Common myeloid progenitor, CD34-positive (primary cell): ENCODE results near the gene FAM229B.
A peak's percentile ranks its signal among the peaks of the same experiment; 100 is the strongest.
"Not testable (repeated sequence)": the region's sequence is repeated elsewhere in the genome, so short reads cannot be mapped to it uniquely, and the experiment has no call there.

Experiments used
- CTCF ChIA-PET: fragments of 350-600 bp; sonication (Branson Sonifier 250); formaldehyde crosslinking; loops from one replicate; lab custom pipeline; 2021; ENCODE audit warnings: antibody characterized with exemption; lab: Charles Lee
- POLR2A ChIA-PET: fragments of 350-600 bp; sonication (Branson Sonifier 250); formaldehyde crosslinking; loops from one replicate; lab custom pipeline; 2021; ENCODE audit warnings: antibody characterized with exemption; lab: Charles Lee
- DNase-seq, 3 donors: peaks; one replicate each; pipeline versions ENCODE4 v3.0.0 to v3.0.0-alpha.2; 2013
- H3K27ac ChIP-seq, 2 experiments: 1 replicate in 1 of 2; 2 replicates in 1 of 2; pipeline ENCODE4 v1.7.0; 2013; ENCODE audit warnings: inconsistent platforms in 2 of 2, low read length in 2 of 2, mild to moderate bottlenecking in 2 of 2, low read depth in 1 of 2, moderate library complexity in 1 of 2; ENCODE audit not compliant: severe bottlenecking in 2 of 2, insufficient read depth in 1 of 2, poor library complexity in 1 of 2
- H3K27me3 ChIP-seq, 5 experiments: replicated peaks in 2 of 5; 1 replicate in 3 of 5; 2 replicates in 2 of 5; pipeline versions ENCODE4 v1.6.1 to v1.7.0; 2013; ENCODE audit warnings: low read length in 4 of 5, mild to moderate bottlenecking in 2 of 5, moderate library complexity in 2 of 5, inconsistent platforms in 1 of 5; ENCODE audit not compliant: insufficient read depth in 5 of 5, control insufficient read depth in 4 of 5
- H3K36me3 ChIP-seq, 4 experiments: 1 replicate in 2 of 4; 2 replicates in 2 of 4; pipeline versions ENCODE4 v1.6.1 to v1.7.0; 2013; ENCODE audit warnings: low read length in 3 of 4, control low read depth in 1 of 4, mild to moderate bottlenecking in 1 of 4; ENCODE audit not compliant: control insufficient read depth in 4 of 4, insufficient read depth in 4 of 4
- H3K4me1 ChIP-seq, 4 experiments: 1 replicate in 3 of 4; 2 replicates in 1 of 4; pipeline versions ENCODE4 v1.6.1 to v1.7.1; 2013; ENCODE audit warnings: low read length in 3 of 4, mild to moderate bottlenecking in 3 of 4, control low read depth in 1 of 4, inconsistent platforms in 1 of 4, moderate library complexity in 1 of 4; ENCODE audit not compliant: control insufficient read depth in 4 of 4, insufficient read depth in 4 of 4; ENCODE audit errors: control extremely low read depth in 1 of 4
- H3K4me3 ChIP-seq, 7 experiments: 1 replicate in 4 of 7; 2 replicates in 3 of 7; pipeline versions ENCODE4 v1.5.1 to v1.7.0; 2013; ENCODE audit warnings: mild to moderate bottlenecking in 7 of 7, low read length in 6 of 7, moderate library complexity in 6 of 7, inconsistent platforms in 2 of 7, low read depth in 2 of 7, control low read depth in 1 of 7; ENCODE audit not compliant: insufficient read depth in 4 of 7, control insufficient read depth in 1 of 7; ENCODE audit errors: extremely low read depth in 1 of 7
- H3K9me3 ChIP-seq, 5 experiments: 1 replicate in 4 of 5; 2 replicates in 1 of 5; pipeline versions ENCODE4 v1.6.1 to v1.7.1; 2013; ENCODE audit warnings: low read length in 4 of 5, mild to moderate bottlenecking in 2 of 5, inconsistent platforms in 1 of 5, low read depth in 1 of 5, moderate library complexity in 1 of 5; ENCODE audit not compliant: control insufficient read depth in 4 of 5, insufficient read depth in 2 of 5; ENCODE audit errors: control extremely low read depth in 1 of 5
- WGBS: methylation state at CpG from one replicate; pipeline ENCODE4 v1.1.5; 2013; ENCODE audit not compliant: insufficient coverage; 5-methylcytosine and 5-hydroxymethylcytosine counted together

Gene FAM229B

DNA sequence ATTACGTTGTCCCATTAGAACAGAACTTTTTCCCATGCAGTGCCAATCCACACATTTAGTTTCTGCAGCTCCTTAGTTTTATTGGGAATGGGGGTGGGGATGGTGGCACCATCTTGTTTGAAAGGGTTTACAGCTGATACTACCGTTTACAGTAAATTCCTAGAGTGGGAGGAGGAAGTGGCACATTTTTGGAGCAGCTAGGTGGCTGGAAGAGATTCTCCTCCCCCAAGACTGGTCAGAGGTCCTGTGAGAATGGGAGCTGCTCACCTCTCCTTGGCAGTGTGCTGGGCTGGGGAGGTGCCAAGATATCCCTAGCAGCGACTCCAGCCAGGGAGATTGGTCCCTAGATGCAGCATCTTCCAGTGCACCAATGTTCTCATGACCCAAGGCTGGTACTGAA, 45.9 kb upstream of the FAM229B start:
- Histone ChIP-seq H3K36me3 (no peaks in the 10 kb centered on the region), H3K4me3 (peak overlapping the region in 1 of 7 experiments; percentile 2), H3K27ac (no peak overlapping the region), H3K4me1 (peaks cover 0 to 8% (median 2%) of the 10 kb centered on the region in 4 experiments), H3K9me3 (no peaks in the 10 kb centered on the region), H3K27me3 (no peaks in the 10 kb centered on the region)
- 100% methylated on average over 2 of the region's 3 CpGs for WGBS
- ChIA-PET POLR2A (interaction anchor here (0.6 kb wide), 1 partner anchor 11 kb away, joined by 4 read pairs; no protein-coding TSS in a partner anchor), CTCF (interaction anchor here (0.6 to 10.0 kb wide), 23 partner anchors 9 to 563 kb away, joined by 3 to 107 read pairs (median 4); partner anchors contain the start of genes CCN6, FAM229B and TUBE1)
- no peak for DNase-seq

DNA sequence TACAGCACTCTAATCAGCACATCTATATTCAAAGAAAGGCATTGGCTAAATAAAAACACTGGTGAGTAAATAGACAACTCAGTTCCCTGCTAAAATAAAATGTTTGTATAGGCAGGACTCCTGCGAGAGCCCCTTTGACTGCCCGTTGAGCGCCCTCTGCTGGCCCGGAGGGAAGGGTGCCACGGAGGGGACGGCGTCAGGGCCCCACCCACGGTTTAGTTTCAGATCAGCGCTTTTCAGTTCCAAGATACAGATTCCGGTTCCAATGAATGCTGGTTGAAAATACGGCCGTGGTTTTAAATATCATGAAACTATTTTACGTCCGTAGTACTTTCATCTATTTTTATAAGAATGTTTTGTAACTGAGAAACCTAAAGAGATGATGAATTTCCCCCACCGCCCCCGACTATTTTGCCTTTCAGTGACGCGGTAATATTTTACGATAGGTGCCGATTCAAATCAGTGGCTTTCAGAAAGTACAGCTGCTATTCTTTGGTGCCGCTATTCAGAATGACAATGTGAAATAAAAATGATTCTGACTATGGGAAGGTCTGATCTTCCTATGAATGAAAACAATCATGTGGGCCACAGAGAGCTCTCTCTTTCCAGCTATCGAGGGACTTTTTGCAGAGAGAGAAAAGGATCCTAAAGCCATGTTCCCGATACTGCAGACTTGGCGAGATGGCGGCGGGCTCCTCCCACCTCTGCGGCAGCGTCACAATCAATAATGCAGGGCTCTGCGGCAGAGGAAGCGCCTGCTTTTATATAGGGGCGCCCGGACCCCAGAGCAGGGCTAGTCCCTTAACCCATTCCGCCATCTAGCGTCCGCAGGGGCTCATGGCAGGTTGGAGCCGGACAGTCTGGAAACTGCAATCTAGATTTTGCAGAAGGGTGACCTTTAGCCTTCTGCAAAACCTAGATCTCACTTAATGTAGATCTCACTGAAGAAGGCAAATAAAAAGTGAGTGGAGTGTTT, 44.1 kb upstream of the FAM229B start:
- WGBS = 0% methylated on average over 20 of the region's 36 CpGs

DNA sequence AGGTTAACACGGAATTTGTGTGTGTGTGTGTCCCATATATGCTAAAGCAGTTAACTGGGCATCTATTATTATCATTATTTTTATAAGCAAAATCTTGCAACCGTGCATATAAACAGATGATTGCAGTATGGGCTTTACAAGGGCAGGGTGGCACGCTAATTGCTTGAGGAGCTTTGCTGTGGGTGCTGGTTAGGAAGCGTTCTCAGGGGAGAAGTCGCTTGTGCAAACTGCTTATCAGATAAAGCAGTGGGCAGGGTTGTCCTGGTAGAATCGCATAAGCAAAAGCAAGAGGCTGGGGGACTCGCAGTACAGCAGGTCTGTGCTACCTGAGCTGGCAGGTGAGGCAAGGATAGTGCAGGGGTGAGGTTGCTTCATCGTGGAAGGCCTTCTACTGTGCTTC, 43.2 kb upstream of the FAM229B start:
- Histone ChIP-seq H3K27ac (no peak overlapping the region), H3K36me3 (no peaks in the 10 kb centered on the region), H3K27me3 (no peaks in the 10 kb centered on the region), H3K4me1 (peaks cover 0 to 8% (median 2%) of the 10 kb centered on the region in 4 experiments), H3K4me3 (no peak overlapping the region), H3K9me3 (no peaks in the 10 kb centered on the region)
- ChIA-PET CTCF (interaction anchor here (0.6 to 10.0 kb wide), 14 partner anchors 8 to 349 kb away, joined by 3 to 107 read pairs (median 4); partner anchors contain the start of genes FAM229B and TUBE1), POLR2A (no interaction called here)
- no peak for DNase-seq
- 88% methylated on average over 6 of the region's 8 CpGs for WGBS

More for the DNA sequence above, 44.1 kb upstream of the FAM229B start:
- CTCF ChIA-PET = interaction anchor here (0.7 to 10.0 kb wide), 18 partner anchors 9 to 663 kb away, joined by 3 to 107 read pairs (median 7); partner anchors contain the start of genes FAM229B and TUBE1
- peak overlapping the region; percentile 20 to 97 (median 86) for H3K4me3 ChIP-seq
- no peaks in the 10 kb centered on the region for H3K27me3 ChIP-seq
- peaks cover 0 to 8% (median 2%) of the 10 kb centered on the region in 4 experiments for H3K4me1 ChIP-seq
- H3K27ac ChIP-seq = peak overlapping the region; percentile 91 to 93
- POLR2A ChIA-PET = interaction anchor here (0.6 kb wide), 1 partner anchor 1550 kb away, joined by 4 read pairs; no protein-coding TSS in a partner anchor
- peak; percentile 92 to 96 (median 96) for DNase-seq
- H3K36me3 ChIP-seq = no peaks in the 10 kb centered on the region
- no peaks in the 10 kb centered on the region for H3K9me3 ChIP-seq

DNA sequence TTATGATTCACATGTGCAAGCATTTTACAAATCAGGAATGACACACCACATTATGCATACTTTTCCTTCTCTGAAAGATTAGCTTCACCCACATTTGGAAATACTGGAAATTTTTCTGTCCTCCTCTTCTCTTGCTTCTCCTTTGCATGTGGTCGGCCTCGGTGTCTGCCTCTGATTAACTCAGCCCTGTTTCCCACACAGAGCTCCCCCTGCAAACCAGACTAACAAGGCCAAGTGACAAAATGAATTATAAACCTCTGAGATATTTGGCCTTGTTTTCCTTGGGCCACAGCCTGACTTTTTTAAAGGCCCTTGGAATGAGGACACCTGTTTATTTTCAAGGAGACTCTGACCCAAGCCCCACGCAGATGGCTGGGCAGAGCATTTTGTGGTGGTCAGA, 42.5 kb upstream of the FAM229B start:
- WGBS = 97% methylated on average over 3 of the region's 3 CpGs

DNA sequence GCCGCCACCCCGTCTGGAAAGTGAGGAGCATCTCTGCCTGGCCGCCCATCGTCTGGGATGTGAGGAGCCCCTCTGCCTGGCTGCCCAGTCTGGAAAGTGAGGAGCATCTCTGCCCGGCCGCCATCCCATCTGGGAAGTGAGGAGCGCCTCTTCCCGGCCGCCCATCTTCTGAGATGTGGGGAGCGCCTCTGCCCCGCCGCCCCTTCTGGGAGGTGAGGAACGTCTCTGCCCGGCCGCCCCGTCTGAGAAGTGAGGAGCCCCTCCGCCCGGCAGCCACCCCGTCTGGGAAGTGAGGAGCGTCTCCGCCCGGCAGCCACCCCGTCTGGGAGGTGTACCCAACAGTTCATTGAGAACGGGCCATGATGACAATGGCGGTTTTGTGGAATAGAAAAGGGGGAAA, 39.9 kb upstream of the FAM229B start:
- CTCF ChIA-PET = interaction anchor here (10.0 kb wide), 1 partner anchor 340 kb away, joined by 107 read pairs; no protein-coding TSS in a partner anchor
- H3K27ac ChIP-seq, H3K4me3 ChIP-seq, H3K4me1 ChIP-seq, DNase-seq, H3K27me3 ChIP-seq, POLR2A ChIA-PET, H3K36me3 ChIP-seq, H3K9me3 ChIP-seq: not testable (repeated sequence)
- 89% methylated on average over 14 of the region's 25 CpGs for whole genome bisulfite sequencing

More for the DNA sequence above, 42.5 kb upstream of the FAM229B start:
- no peak overlapping the region for H3K27ac ChIP-seq
- H3K9me3 ChIP-seq = no peaks in the 10 kb centered on the region
- no peak overlapping the region for H3K4me3 ChIP-seq
- H3K36me3 ChIP-seq = no peaks in the 10 kb centered on the region
- no peak for DNase-seq
- peaks cover 0 to 8% (median 2%) of the 10 kb centered on the region in 4 experiments for H3K4me1 ChIP-seq
- ChIA-PET CTCF (interaction anchor here (0.6 to 10.0 kb wide), 14 partner anchors 8 to 350 kb away, joined by 3 to 107 read pairs (median 4); partner anchors contain the start of genes FAM229B and TUBE1), POLR2A (no interaction called here)
- H3K27me3 ChIP-seq = no peaks in the 10 kb centered on the region

DNA sequence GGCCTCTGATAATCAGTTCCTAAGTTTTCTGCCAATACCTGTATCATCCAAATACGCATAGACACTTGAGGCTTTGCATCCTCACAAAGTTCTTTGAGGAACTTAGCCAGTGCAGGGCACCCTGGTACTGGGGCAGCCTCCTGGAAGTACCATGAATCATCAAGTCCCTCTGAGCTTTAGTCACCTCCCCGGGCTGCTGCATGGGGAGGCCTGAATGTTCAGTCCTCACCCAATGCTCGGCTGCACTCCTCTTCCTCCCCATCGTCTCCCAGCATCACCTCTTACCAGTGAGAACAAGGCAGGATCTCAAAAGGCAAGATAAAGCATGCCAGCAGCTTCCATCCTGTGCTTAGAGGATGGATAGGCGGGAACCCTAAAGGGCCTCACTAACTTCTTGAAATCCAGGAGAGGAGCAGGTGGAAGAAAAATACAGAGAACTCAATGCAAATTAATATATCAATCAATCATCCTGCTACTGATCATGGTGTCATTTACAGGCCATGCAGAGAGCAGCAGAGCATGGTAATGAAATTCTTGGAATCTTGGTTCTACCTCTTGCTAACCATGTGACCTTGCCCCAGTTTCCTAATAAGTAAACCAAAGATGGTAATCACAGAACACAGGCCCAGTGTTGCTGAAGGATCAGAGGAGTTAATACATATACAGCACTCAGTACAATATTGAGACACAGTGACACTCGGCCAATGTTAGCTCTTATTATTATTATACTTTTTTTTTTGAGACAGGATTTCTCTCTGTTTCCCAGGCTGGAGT, 38.2 kb upstream of the FAM229B start:
- Histone ChIP-seq H3K4me3 (no peak overlapping the region), H3K27ac (no peak overlapping the region), H3K27me3 (no peaks in the 10 kb centered on the region), H3K4me1 (no peaks in the 10 kb centered on the region), H3K9me3 (peaks cover 0 to 3% (median 0%) of the 10 kb centered on the region in 5 experiments), H3K36me3 (no peaks in the 10 kb centered on the region)
- CTCF ChIA-PET = interaction anchor here (1.6 to 3.4 kb wide), 3 partner anchors 8 to 340 kb away, joined by 5 to 20 read pairs (median 14); no protein-coding TSS in a partner anchor
- no peak for DNase-seq
- 100% methylated on average over 5 of the region's 6 CpGs for WGBS
- POLR2A ChIA-PET = no interaction called here
